NCI-H2107 (cell line): ENCODE data around the gene ZNF322.

ENCODE experiments used
- DNase-seq: peaks from one replicate; lab custom pipeline; 2025; lab: John Stamatoyannopoulos, UW

Gene ZNF322

GRCh38 chr6:26588965-26589364 is 70.6 kb downstream of the ZNF322 start:
- no peak for DNase-seq
